Stimulated activated CD4-positive, alpha-beta T cell treated with anti-CD3 and anti-CD28 coated beads, Interleukin-1b, Interleukin-23, amount 100 ng/mL, for 24 hours (primary cell): ENCODE results near the gene HNRNPH1.
A peak's percentile ranks its signal among the peaks of the same experiment; 100 is the strongest.
"Not testable (repeated sequence)": the region's sequence is repeated elsewhere in the genome, so short reads cannot be mapped to it uniquely, and the experiment has no call there.

ENCODE experiments used
- DNase-seq, 4 experiments: peaks; one replicate each; pipeline ENCODE4 v3.0.0-alpha.2; 2020; ENCODE audit warnings: low read depth in 4 of 4, low spot score in 1 of 4

Gene HNRNPH1

GRCh38 chr5:179623003-179623905 lies at the start of gene HNRNPH1:
Gene HNRNPH1 (minus strand): TSS chr5:179623671. CDS start chr5:179623133, 538 bp downstream.
- DNase-seq: peak; percentile 94 to 97 (median 96)

GRCh38 chr5:179668391-179668790 lies 44.9 kb upstream of the HNRNPH1 start:
- no peak for DNase-seq

GRCh38 chr5:179661647-179662046 lies 38.2 kb upstream of the HNRNPH1 start:
- DNase-seq: not testable (repeated sequence)

GRCh38 chr5:179658179-179658856 lies 34.8 kb upstream of the HNRNPH1 start:
- not testable (repeated sequence) for DNase-seq

- DNase-seq: peak in 1 of 4 experiments; percentile 13
Measured at GRCh38 chr5:179657302-179658178, 34.1 kb upstream of the HNRNPH1 start.

- DNase-seq: not testable (repeated sequence)
Measured at GRCh38 chr5:179653135-179653534, 29.7 kb upstream of the HNRNPH1 start.

- not testable (repeated sequence) for DNase-seq
Measured at GRCh38 chr5:179650245-179650644, 26.8 kb upstream of the HNRNPH1 start.

- not testable (repeated sequence) for DNase-seq
Measured at GRCh38 chr5:179649166-179649703, 25.8 kb upstream of the HNRNPH1 start.

- no peak for DNase-seq
Measured at GRCh38 chr5:179648410-179648809, 24.9 kb upstream of the HNRNPH1 start.

- DNase-seq: not testable (repeated sequence)
Measured at GRCh38 chr5:179644766-179645165, 21.3 kb upstream of the HNRNPH1 start.

GRCh38 chr5:179643141-179643920 lies 19.9 kb upstream of the HNRNPH1 start:
- not testable (repeated sequence) for DNase-seq

- not testable (repeated sequence) for DNase-seq
Measured at GRCh38 chr5:179642626-179643025, 19.2 kb upstream of the HNRNPH1 start.

- DNase-seq: not testable (repeated sequence)
Measured at GRCh38 chr5:179641745-179642144, 18.3 kb upstream of the HNRNPH1 start.

- DNase-seq: not testable (repeated sequence)
Measured at GRCh38 chr5:179639296-179639695, 15.8 kb upstream of the HNRNPH1 start.

- not testable (repeated sequence) for DNase-seq
Measured at GRCh38 chr5:179634370-179635172, 11.1 kb upstream of the HNRNPH1 start.

- DNase-seq: not testable (repeated sequence)
Measured at GRCh38 chr5:179633501-179634369, 10.3 kb upstream of the HNRNPH1 start.

GRCh38 chr5:179624841-179625271 lies 1.4 kb upstream of the HNRNPH1 start:
- DNase-seq: no peak
